H1 (cell line): ENCODE measurements around the gene EEF1AKMT2. TPM values are rescaled to one million over a fixed set of nuclear protein-coding genes. Genes with fewer than 3 reads are reported as not detected.

Source experiments
- CTCF ChIA-PET: fragments of 300-600 bp; sonication (Branson Sonifier 250); formaldehyde crosslinking; loops from one replicate; lab custom pipeline; 2021; ENCODE audit not compliant: partially characterized antibody; lab: Charles Lee
- POLR2A ChIA-PET: fragments of 300-600 bp; sonication (Branson Sonifier 250); formaldehyde crosslinking; loops from one replicate; lab custom pipeline; 2021; ENCODE audit warnings: inconsistent platforms; ENCODE audit not compliant: partially characterized antibody; lab: Charles Lee
- DNase-seq, 2 experiments: peaks; one replicate each; pipeline versions ENCODE4 v3.0.0 to v3.0.0-alpha.2; 2010 to 2022; ENCODE audit warnings: low spot score in 2 of 2, low read depth in 1 of 2, mixed read lengths in 1 of 2
- FAIRE-seq: peaks from 2 replicates; lab custom pipeline; 2011; peaks lifted over from hg19 to GRCh38; lab: Jason Lieb, UNC
- H2AFZ ChIP-seq: 2 replicates; pipeline ENCODE4 v1.8.1; 2012; ENCODE audit warnings: low read length, inconsistent platforms
- H2AK5ac ChIP-seq: 2 replicates; pipeline ENCODE4 v1.6.1; 2013; ENCODE audit warnings: low read depth, low read length
- H2BK120ac ChIP-seq: replicated peaks from 2 replicates; pipeline ENCODE3; 2013; ENCODE audit warnings: low read depth, low read length, inconsistent platforms
- H2BK12ac ChIP-seq: 2 replicates; pipeline ENCODE4 v1.6.1; 2013; ENCODE audit warnings: low read depth, low read length
- H2BK15ac ChIP-seq: 2 replicates; pipeline ENCODE4 v1.6.1; 2013; ENCODE audit warnings: low read length
- H2BK20ac ChIP-seq: 2 replicates; pipeline ENCODE4 v1.6.1; 2013; ENCODE audit warnings: low read length
- H2BK5ac ChIP-seq: 2 replicates; pipeline ENCODE4 v1.6.1; 2013; ENCODE audit warnings: low read depth, low read length
- H3K14ac ChIP-seq: 2 replicates; pipeline ENCODE4 v1.6.1; 2013; ENCODE audit warnings: inconsistent platforms; ENCODE audit not compliant: insufficient read length
- H3K18ac ChIP-seq: 2 replicates; pipeline ENCODE4 v1.6.1; 2013; ENCODE audit warnings: low read length; ENCODE audit errors: extremely low read depth
- H3K23ac ChIP-seq: 2 replicates; pipeline ENCODE4 v1.6.1; 2013; ENCODE audit warnings: inconsistent platforms; ENCODE audit not compliant: insufficient read length
- H3K23me2 ChIP-seq: 2 replicates; pipeline ENCODE4 v1.6.1; 2013; ENCODE audit warnings: low read depth, low read length
- H3K27ac ChIP-seq: 2 replicates; pipeline ENCODE4 v1.6.1; 2011; ENCODE audit warnings: low read depth, low read length, inconsistent platforms
- H3K27me3 ChIP-seq, 4 experiments: replicated peaks in 1 of 4; 1 replicate in 1 of 4; 2 replicates in 3 of 4; pipeline versions ENCODE4 v1.6.1 to v1.8.1; 2011 to 2013; ENCODE audit warnings: low read length in 3 of 4, mild to moderate bottlenecking in 3 of 4, inconsistent platforms in 2 of 4, mixed read lengths in 2 of 4, moderate library complexity in 1 of 4; ENCODE audit not compliant: control insufficient read depth in 3 of 4, insufficient read depth in 3 of 4; ENCODE audit errors: extremely low read depth in 1 of 4
- H3K36me3 ChIP-seq, 4 experiments: 2 replicates each; pipeline versions ENCODE4 v1.6.1 to v1.8.1; 2011 to 2013; ENCODE audit warnings: mild to moderate bottlenecking in 4 of 4, low read length in 3 of 4, moderate library complexity in 2 of 4, control low read depth in 1 of 4, inconsistent platforms in 1 of 4; ENCODE audit not compliant: insufficient read depth in 4 of 4, control insufficient read depth in 2 of 4
- H3K4ac ChIP-seq: replicated peaks from 2 replicates; pipeline ENCODE3; 2013; ENCODE audit warnings: low read length, low read depth, mixed read lengths, inconsistent platforms; ENCODE audit not compliant: insufficient read length
- H3K4me1 ChIP-seq, 4 experiments: replicated peaks in 1 of 4; 1 replicate in 1 of 4; 2 replicates in 3 of 4; pipeline versions ENCODE4 v1.6.1 to v1.8.1; 2011 to 2013; ENCODE audit warnings: low read length in 3 of 4, inconsistent platforms in 2 of 4, mixed read lengths in 1 of 4; ENCODE audit not compliant: insufficient read depth in 4 of 4, control insufficient read depth in 3 of 4
- H3K4me2 ChIP-seq, 2 experiments: 2 replicates each; pipeline versions ENCODE4 v1.6.1 to v1.8.1; 2011 to 2013; ENCODE audit warnings: low read depth in 2 of 2, low read length in 2 of 2, control low read depth in 1 of 2, inconsistent platforms in 1 of 2, mild to moderate bottlenecking in 1 of 2; ENCODE audit not compliant: insufficient read depth in 1 of 2
- H3K4me3 ChIP-seq, 4 experiments: fragments of 200-600, 300-600 bp in 1 of 4; sonication (generic), shearing (Covaris generic), sonication (Bioruptor Twin) in 1 of 4; 2 replicates each; pipeline versions ENCODE4 v1.5.1 to v1.8.1; 2011 to 2016; ENCODE audit warnings: low read length in 4 of 4, low read depth in 3 of 4, control low read depth in 2 of 4, inconsistent platforms in 2 of 4, mild to moderate bottlenecking in 2 of 4, mixed read lengths in 1 of 4, moderate library complexity in 1 of 4; ENCODE audit not compliant: insufficient read depth in 2 of 4; ENCODE audit errors: extremely low read depth in 1 of 4
- H3K56ac ChIP-seq: replicated peaks from 2 replicates; pipeline ENCODE3; 2013; ENCODE audit warnings: low read depth, mild to moderate bottlenecking, mixed read lengths, low read length, inconsistent platforms; ENCODE audit not compliant: insufficient read length
- H3K79me1 ChIP-seq: 2 replicates; pipeline ENCODE4 v1.6.1; 2013; ENCODE audit warnings: low read depth, low read length, control low read depth
- H3K79me2 ChIP-seq, 2 experiments: 2 replicates each; pipeline versions ENCODE4 v1.6.1 to v1.8.1; 2012 to 2013; ENCODE audit warnings: low read length in 2 of 2, mild to moderate bottlenecking in 2 of 2, inconsistent platforms in 1 of 2; ENCODE audit not compliant: insufficient read depth in 2 of 2, control insufficient read depth in 1 of 2
- H3K9ac ChIP-seq, 4 experiments: replicated peaks in 1 of 4; 1 replicate in 1 of 4; 2 replicates in 3 of 4; pipeline versions ENCODE4 v1.6.1 to v1.8.1; 2011 to 2013; ENCODE audit warnings: low read depth in 3 of 4, low read length in 3 of 4, control low read depth in 2 of 4, mild to moderate bottlenecking in 2 of 4, moderate library complexity in 2 of 4, inconsistent platforms in 1 of 4; ENCODE audit errors: extremely low read depth in 1 of 4
- H3K9me3 ChIP-seq, 2 experiments: 2 replicates each; pipeline versions ENCODE4 v1.6.1 to v1.8.1; 2012 to 2013; ENCODE audit warnings: mild to moderate bottlenecking in 2 of 2, moderate library complexity in 2 of 2, control low read depth in 1 of 2, inconsistent platforms in 1 of 2, low read depth in 1 of 2, low read length in 1 of 2, mixed read lengths in 1 of 2; ENCODE audit not compliant: insufficient read depth in 2 of 2
- H4K20me1 ChIP-seq, 2 experiments: replicated peaks in 1 of 2; 2 replicates each; pipeline versions ENCODE3 to v1.8.1; 2011 to 2013; ENCODE audit warnings: inconsistent platforms in 2 of 2, low read length in 2 of 2, mild to moderate bottlenecking in 1 of 2; ENCODE audit not compliant: insufficient read depth in 2 of 2, control insufficient read depth in 1 of 2
- H4K5ac ChIP-seq: 2 replicates; pipeline ENCODE4 v1.6.1; 2013; ENCODE audit warnings: low read length, low read depth, mixed read lengths, inconsistent platforms; ENCODE audit not compliant: insufficient read length
- H4K8ac ChIP-seq: 2 replicates; pipeline ENCODE4 v1.8.0; 2013; ENCODE audit warnings: mild to moderate bottlenecking, moderate library complexity, low read length, inconsistent platforms; ENCODE audit not compliant: insufficient read depth; ENCODE audit errors: extremely low read depth
- H4K91ac ChIP-seq: replicated peaks from 2 replicates; pipeline ENCODE3; 2013; ENCODE audit warnings: low read length, mixed read lengths, inconsistent platforms; ENCODE audit not compliant: insufficient read length
- CHD2 ChIP-seq: IDR thresholded peaks from 2 replicates; pipeline ENCODE4 v1.6.1; 2012; ENCODE audit warnings: low read length, improper control_type of control experiment
- CTBP2 ChIP-seq: IDR thresholded peaks from 2 replicates; pipeline ENCODE4 v1.7.0; 2011; ENCODE audit warnings: borderline replicate concordance, mild to moderate bottlenecking, moderate library complexity, mixed read lengths, low read length; ENCODE audit not compliant: insufficient read depth, insufficient read length
- EZH2 ChIP-seq: fragments of 200-600 bp; sonication (generic); IDR thresholded peaks from 2 replicates; pipeline ENCODE4 v1.7.1; 2012; ENCODE audit warnings: low read depth, mild to moderate bottlenecking, moderate library complexity, low read length, inconsistent platforms; ENCODE audit not compliant: severe bottlenecking
- FOSL1 ChIP-seq: IDR thresholded peaks from 2 replicates; pipeline ENCODE4 v1.6.1; 2011; ENCODE audit warnings: mild to moderate bottlenecking, low read depth, low read length, moderate library complexity; ENCODE audit not compliant: insufficient read depth
- RAD21 ChIP-seq, 2 experiments: IDR thresholded peaks in 1 of 2; conservative IDR thresholded peaks in 1 of 2; 2 replicates each; pipeline ENCODE4 v1.6.1; 2011; ENCODE audit warnings: low read depth in 2 of 2, low read length in 2 of 2, improper control_type of control experiment in 1 of 2, inconsistent platforms in 1 of 2, mild to moderate bottlenecking in 1 of 2, moderate library complexity in 1 of 2
- RFX5 ChIP-seq: IDR thresholded peaks from 2 replicates; pipeline ENCODE4 v1.6.1; 2011; ENCODE audit warnings: low read depth, low read length, improper control_type of control experiment, borderline replicate concordance
- SP4 ChIP-seq: IDR thresholded peaks from 2 replicates; pipeline ENCODE4 v1.6.1; 2012; ENCODE audit warnings: low read length, inconsistent platforms
- WGBS, 2 experiments: shearing (Covaris generic) in 1 of 2; methylation state at CpG; one replicate each; pipeline versions ENCODE4 v1.1.6 to v1.1.7; 2013 to 2015; ENCODE audit warnings: low lambda C conversion rate in 2 of 2, mixed read lengths in 2 of 2, inconsistent platforms in 1 of 2, low coverage in 1 of 2, missing lambda C conversion rate in 1 of 2; ENCODE audit not compliant: insufficient replicate concordance in 2 of 2, insufficient coverage in 1 of 2, insufficient read length in 1 of 2; ENCODE audit errors: extremely low coverage in 1 of 2, missing lambda C conversion rate in 1 of 2; 5-methylcytosine and 5-hydroxymethylcytosine counted together
- polyA plus RNA-seq, 7 experiments: library from polyadenylated mRNA; depleted of rRNA in 3 of 7; stranded (reverse) in 5 of 7; unstranded in 2 of 7; fragments of >200 nt in 5 of 7; fragments of 200-250 nt in 2 of 7; gene quantifications; 1 replicate in 5 of 7; 2 replicates in 1 of 7; 4 replicates in 1 of 7; pipeline versions ENCODE4 v1.2.1 to v1.2.3, GENCODE V29; 2011 to 2013; ENCODE audit warnings: missing spikeins in 2 of 7, mixed read lengths in 2 of 7
- total RNA-seq: library from RNA; stranded (reverse); fragmentation: NEBNext Ultra II Directional; extraction: Animal tissue kit (Norgen Biotek cat#: 25700); gene quantifications from 2 replicates; pipeline ENCODE4 v1.2.1, GENCODE V29; 2021

Gene EEF1AKMT2
- total and polyA plus RNA-seq, 2 of the 8 experiments (the other 6 are each of a cell fraction or from before 2014, with no cell fraction given), result 9.8 to 26.8 TPM

GRCh38 chr10:124746992-124747391 lies 44.7 kb downstream of the EEF1AKMT2 start:
- Histone ChIP-seq H4K5ac (no peak overlapping the region), H3K27ac (no peak overlapping the region), H3K56ac (no peak overlapping the region), H3K79me2 (no peaks in the 10 kb centered on the region), H3K27me3 (peaks cover 1 to 15% (median 11%) of the 10 kb centered on the region in 4 experiments; a peak in 6 of 7 replicates), H3K4me3 (no peak overlapping the region), H3K4me2 (no peak overlapping the region), H2BK12ac (no peak overlapping the region), H4K91ac (no peak overlapping the region), H4K20me1 (peaks cover under 1 to 8% of the 10 kb centered on the region in 2 experiments), H3K9me3 (no peaks in the 10 kb centered on the region), H3K23ac (no peak overlapping the region), H2BK5ac (no peak overlapping the region), H2BK120ac (no peak overlapping the region), H2AFZ (no peak overlapping the region), H3K4ac (no peak overlapping the region), H3K14ac (no peak overlapping the region), H3K18ac (no peak overlapping the region), H2BK15ac (no peak overlapping the region), H3K36me3 (no peaks in the 10 kb centered on the region; a peak in 1 of 8 replicates), H3K9ac (no peak overlapping the region), H3K23me2 (peaks cover 14% of the 10 kb centered on the region), H2BK20ac (no peak overlapping the region), H2AK5ac (no peak overlapping the region), H3K79me1 (peaks cover 2% of the 10 kb centered on the region; the same call in 1 of the 2 replicates), H3K4me1 (peaks cover 0 to 10% (median 9%) of the 10 kb centered on the region in 4 experiments; a peak in 5 of 7 replicates), H4K8ac (no peak overlapping the region)
- WGBS, 2 experiments, result 85% methylated on average over 2 of the region's 2 CpGs; no CpG with 5 or more reads in 1 of the 2 experiments
- no peak for FAIRE-seq
- POLR2A ChIA-PET, result interaction anchor here (1.2 to 2.4 kb wide), 2 partner anchors 9 to 55 kb away, joined by 3 to 13 read pairs; partner anchors contain the start of gene ABRAXAS2
- DNase-seq, result no peak
- CTCF ChIA-PET, result interaction anchor here (0.7 to 4.1 kb wide), 15 partner anchors 8 to 214 kb away, joined by 3 to 21 read pairs (median 4); no protein-coding TSS in a partner anchor
- no peak for TF ChIP-seq CHD2
- TF ChIP-seq RFX5, result no peak
- no peak for TF ChIP-seq RAD21 (IDR thresholded peaks at IDR 0.05 in 1 of 2, conservative IDR thresholded peaks at IDR 0.05 in 1 of 2; ENCODE audit: low read depth in 2 of 2, low read length in 2 of 2)
- TF ChIP-seq CTBP2, result no peak
- no peak for TF ChIP-seq FOSL1
- no peak for TF ChIP-seq SP4
- no peak for TF ChIP-seq EZH2
